HepG2 (cell line): ENCODE data around the gene RBM12. TPM values are rescaled to one million over a fixed set of nuclear protein-coding genes. Genes with fewer than 3 reads are reported as not detected.

Experiments used
- AHDC1 ChIP-seq: sonication (generic); formaldehyde crosslinking; IDR thresholded peaks from 2 replicates; pipeline ENCODE4 v1.5.1; 2020; ENCODE audit warnings: mild to moderate bottlenecking, missing genetic modification reagents, borderline replicate concordance
- ESRRA ChIP-seq: sonication (generic); formaldehyde crosslinking; IDR thresholded peaks from 2 replicates; pipeline ENCODE4 v1.5.1; 2020; ENCODE audit warnings: mild to moderate bottlenecking, low read depth, missing genetic modification reagents
- KDM6A ChIP-seq: IDR thresholded peaks from 2 replicates; pipeline ENCODE4 v1.6.1; 2016; ENCODE audit warnings: low read depth
- MIER3 ChIP-seq: IDR thresholded peaks from 2 replicates; pipeline ENCODE4 v1.6.1; 2016; ENCODE audit warnings: missing compliant biosample characterization, borderline replicate concordance
- SP140L ChIP-seq: sonication (generic); formaldehyde crosslinking; IDR thresholded peaks from 2 replicates; pipeline ENCODE4 v1.4.0; 2020; ENCODE audit warnings: missing genetic modification reagents, borderline replicate concordance
- SRF ChIP-seq: IDR thresholded peaks from 2 replicates; pipeline ENCODE4 v1.6.1; 2011; ENCODE audit warnings: mild to moderate bottlenecking, low read depth, low read length, moderate library complexity
- TCF7 ChIP-seq: sonication (generic); IDR thresholded peaks from 2 replicates; pipeline ENCODE4 v1.6.1; 2016; ENCODE audit warnings: antibody characterized with exemption, low read depth
- TERF1 ChIP-seq: sonication (generic); formaldehyde crosslinking; IDR thresholded peaks from 2 replicates; pipeline ENCODE4 v1.8.0; 2022; ENCODE audit warnings: mild to moderate bottlenecking, missing genetic modification reagents, moderate library complexity
- TOE1 ChIP-seq: sonication (generic); formaldehyde crosslinking; IDR thresholded peaks from 2 replicates; pipeline ENCODE4 v1.4.0; 2020; ENCODE audit warnings: mild to moderate bottlenecking, missing genetic modification reagents
- ZNF337 ChIP-seq: sonication (generic); formaldehyde crosslinking; IDR thresholded peaks from 2 replicates; pipeline ENCODE4 v1.5.1; 2020; ENCODE audit warnings: missing genetic modification reagents, low read depth, mild to moderate bottlenecking, borderline replicate concordance
- polyA plus RNA-seq, 8 experiments: library from polyadenylated mRNA; depleted of rRNA in 3 of 8; stranded (reverse) in 7 of 8; unstranded in 1 of 8; fragments of >200 nt; fragmentation: Illumina TruSeq in 4 of 8; extraction: Trizol in 4 of 8; gene quantifications; 2 replicates each; pipeline versions ENCODE4 v1.2.1 to v1.2.3, GENCODE V29; 2011 to 2016; ENCODE audit warnings: low read depth in 4 of 8, missing spikeins in 1 of 8, mixed read lengths in 1 of 8; ENCODE audit not compliant: insufficient read depth in 1 of 8
- total RNA-seq, 5 experiments: library from RNA; depleted of rRNA; stranded (reverse); fragments of >200 nt; fragmentation: Illumina TruSeq; extraction: Trizol; gene quantifications; 2 replicates each; pipeline ENCODE4 v1.2.3, GENCODE V29; 2016; ENCODE audit warnings: low read depth in 1 of 5
- TF ChIP-seq, protein P1 (sequence below), 2 experiments: sonication (generic) in 1 of 2; formaldehyde crosslinking in 1 of 2; IDR thresholded peaks; 2 replicates each; pipeline versions ENCODE4 v1.6.1 to v1.9.0; 2014 to 2022; ENCODE audit warnings: antibody characterized with exemption in 1 of 2, borderline replicate concordance in 1 of 2, inconsistent platforms in 1 of 2, low read depth in 1 of 2, missing genetic modification reagents in 1 of 2
- TF ChIP-seq, protein P2 (sequence below): sonication (generic); formaldehyde crosslinking; IDR thresholded peaks from 2 replicates; pipeline ENCODE4 v1.9.0; 2022; ENCODE audit warnings: low read depth, missing genetic modification reagents

RBM12 gene
- total and polyA plus RNA-seq, 2 of the 13 experiments (the other 11 are each of a cell fraction or from before 2014, with no cell fraction given): 97.9 to 104 TPM

GRCh38 chr20:35702051-35702823 lies 37.5 kb upstream of the RBM12 start (continued):
- TF ChIP-seq, protein P1, sequence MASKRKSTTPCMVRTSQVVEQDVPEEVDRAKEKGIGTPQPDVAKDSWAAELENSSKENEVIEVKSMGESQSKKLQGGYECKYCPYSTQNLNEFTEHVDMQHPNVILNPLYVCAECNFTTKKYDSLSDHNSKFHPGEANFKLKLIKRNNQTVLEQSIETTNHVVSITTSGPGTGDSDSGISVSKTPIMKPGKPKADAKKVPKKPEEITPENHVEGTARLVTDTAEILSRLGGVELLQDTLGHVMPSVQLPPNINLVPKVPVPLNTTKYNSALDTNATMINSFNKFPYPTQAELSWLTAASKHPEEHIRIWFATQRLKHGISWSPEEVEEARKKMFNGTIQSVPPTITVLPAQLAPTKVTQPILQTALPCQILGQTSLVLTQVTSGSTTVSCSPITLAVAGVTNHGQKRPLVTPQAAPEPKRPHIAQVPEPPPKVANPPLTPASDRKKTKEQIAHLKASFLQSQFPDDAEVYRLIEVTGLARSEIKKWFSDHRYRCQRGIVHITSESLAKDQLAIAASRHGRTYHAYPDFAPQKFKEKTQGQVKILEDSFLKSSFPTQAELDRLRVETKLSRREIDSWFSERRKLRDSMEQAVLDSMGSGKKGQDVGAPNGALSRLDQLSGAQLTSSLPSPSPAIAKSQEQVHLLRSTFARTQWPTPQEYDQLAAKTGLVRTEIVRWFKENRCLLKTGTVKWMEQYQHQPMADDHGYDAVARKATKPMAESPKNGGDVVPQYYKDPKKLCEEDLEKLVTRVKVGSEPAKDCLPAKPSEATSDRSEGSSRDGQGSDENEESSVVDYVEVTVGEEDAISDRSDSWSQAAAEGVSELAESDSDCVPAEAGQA (IDR thresholded peaks at IDR 0.05; ENCODE audit: low read depth): no peak
- TF ChIP-seq, protein P1 (CRISPR knock-in tag; IDR thresholded peaks at IDR 0.05; ENCODE audit: borderline replicate concordance): no peak
- TF ChIP-seq AHDC1 (no peak), ESRRA (no peak), SRF (no peak), ZNF337 (CRISPR knock-in tag) (no peak), TERF1 (CRISPR knock-in tag) (no peak), TOE1 (no peak; the same call in 1 of the 2 replicates), TCF7 (no peak), MIER3 (CRISPR knock-in tag) (no peak), KDM6A (no peak), SP140L (CRISPR knock-in tag) (no peak)
- TF ChIP-seq, protein P2, sequence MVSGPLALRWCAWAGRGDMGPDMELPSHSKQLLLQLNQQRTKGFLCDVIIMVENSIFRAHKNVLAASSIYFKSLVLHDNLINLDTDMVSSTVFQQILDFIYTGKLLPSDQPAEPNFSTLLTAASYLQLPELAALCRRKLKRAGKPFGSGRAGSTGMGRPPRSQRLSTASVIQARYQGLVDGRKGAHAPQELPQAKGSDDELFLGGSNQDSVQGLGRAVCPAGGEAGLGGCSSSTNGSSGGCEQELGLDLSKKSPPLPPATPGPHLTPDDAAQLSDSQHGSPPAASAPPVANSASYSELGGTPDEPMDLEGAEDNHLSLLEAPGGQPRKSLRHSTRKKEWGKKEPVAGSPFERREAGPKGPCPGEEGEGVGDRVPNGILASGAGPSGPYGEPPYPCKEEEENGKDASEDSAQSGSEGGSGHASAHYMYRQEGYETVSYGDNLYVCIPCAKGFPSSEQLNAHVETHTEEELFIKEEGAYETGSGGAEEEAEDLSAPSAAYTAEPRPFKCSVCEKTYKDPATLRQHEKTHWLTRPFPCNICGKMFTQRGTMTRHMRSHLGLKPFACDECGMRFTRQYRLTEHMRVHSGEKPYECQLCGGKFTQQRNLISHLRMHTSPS (CRISPR knock-in tag): no peak
